HG03558 (cell line): ENCODE results near the gene SORCS1.

Experiments used
- ATAC-seq: cut with Tn5 transposase; IDR thresholded peaks from one replicate; pipeline ENCODE4 v1.9.1; 2021; ENCODE audit warnings: moderate number of reproducible peaks; ENCODE audit not compliant: unreplicated experiment; ENCODE audit errors: extremely low read depth

The SORCS1 gene

DNA sequence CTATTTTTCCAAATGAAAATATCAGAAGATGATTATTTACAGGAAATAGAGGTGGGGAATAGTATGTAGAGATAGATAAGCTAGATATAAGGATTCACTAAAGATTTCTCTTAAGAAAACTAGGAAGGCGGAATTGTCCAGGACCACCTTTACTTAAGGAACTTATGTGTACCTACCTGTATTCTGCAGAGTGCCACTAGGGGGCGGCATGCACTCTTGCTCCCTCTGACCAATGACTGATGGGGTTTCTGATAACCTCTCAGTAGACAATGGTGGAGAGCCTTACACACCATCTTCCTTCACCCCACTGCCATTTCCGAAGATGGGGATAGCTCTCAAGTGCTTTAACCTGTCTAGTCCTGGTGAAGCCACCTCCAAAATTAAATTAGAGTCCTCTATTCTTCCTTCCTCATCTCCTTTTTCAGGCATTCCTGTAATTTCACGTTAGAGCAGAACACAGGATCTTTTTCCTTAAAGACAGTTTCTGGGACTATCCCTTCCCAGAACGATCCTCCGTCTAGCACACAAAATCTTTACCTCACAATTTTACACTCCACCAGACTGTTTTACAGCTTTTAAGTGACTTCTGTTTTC lies 453.1 kb downstream of the SORCS1 start:
- ATAC-seq = no peak

DNA sequence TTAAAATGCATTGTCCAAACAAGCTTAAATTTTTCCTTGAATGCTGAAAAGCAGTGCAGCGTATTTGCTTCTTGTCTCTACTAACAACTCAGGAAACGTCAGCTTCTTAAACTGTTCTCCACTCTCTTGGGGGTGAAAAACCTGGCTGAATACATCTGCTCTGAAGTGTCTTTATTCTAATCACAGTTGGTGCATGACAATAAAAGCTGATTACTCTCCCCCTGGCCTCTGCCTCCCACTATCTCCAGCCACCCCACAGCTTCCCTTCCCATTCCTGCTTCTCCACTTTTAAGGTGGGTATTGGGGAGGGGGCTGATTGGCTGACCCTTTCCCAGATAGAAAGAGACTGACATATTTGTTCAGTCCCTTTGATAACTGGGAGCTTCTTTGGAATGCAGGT lies 456.0 kb downstream of the SORCS1 start:
- ATAC-seq = no peak

DNA sequence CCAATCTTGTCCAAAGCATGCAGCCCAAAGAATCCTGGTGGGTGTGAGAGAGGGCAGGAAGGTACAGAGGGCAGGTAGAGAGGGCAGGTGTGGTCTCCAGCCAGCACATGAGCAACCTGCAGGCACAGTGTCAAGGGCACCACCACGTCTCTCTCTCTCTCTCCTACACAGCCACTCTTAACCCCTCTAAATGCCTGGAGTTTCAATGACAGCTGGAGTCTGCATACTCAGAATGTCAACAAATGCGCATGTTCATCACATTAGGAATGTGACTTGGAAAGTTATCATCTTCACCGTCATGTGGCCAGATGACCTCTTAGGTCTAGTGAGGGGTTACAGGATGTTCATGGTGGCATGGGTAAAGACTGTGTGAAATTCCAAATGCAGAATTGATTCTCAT lies 456.8 kb downstream of the SORCS1 start:
- no peak for ATAC-seq

DNA sequence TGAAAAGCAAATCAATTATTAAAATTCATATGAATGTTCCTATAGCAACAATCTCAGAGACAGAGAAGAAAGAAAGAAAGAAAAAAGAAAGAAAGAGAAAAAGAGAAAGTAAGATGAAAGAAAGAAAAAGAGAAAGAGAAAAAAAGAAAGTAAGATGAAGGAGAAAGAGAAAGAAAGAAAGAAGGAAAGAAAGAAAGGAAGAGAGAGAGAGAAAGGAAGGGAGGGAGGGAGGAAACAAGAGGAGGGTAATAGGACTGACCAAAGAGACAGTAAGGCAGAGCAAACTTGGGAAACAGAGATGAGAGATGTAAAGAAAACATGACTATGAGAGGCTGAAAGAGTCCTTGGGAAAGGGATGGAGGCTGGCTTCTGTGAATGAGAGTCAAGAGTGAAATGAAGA lies 458.4 kb downstream of the SORCS1 start:
- no peak for ATAC-seq

DNA sequence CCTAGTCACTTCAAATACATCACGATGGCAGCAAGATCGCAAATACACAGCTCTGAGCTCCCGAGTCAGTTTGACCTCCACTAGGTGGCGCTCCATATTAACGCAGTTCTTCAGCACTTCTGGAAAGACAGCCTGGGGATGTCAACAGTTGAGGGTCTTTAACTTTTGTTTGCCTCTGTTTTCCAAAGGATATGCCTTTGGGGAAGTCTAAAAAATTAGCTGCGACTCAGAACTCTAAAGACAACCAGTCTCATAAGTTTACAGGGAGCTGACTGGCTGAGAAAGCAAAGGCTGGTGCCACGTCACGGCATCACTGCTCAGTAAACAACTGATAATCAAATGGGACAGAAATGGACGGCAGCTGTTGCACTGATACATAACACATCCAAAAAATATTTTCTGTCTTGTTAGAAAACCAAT lies 458.8 kb downstream of the SORCS1 start:
- no peak for ATAC-seq

DNA sequence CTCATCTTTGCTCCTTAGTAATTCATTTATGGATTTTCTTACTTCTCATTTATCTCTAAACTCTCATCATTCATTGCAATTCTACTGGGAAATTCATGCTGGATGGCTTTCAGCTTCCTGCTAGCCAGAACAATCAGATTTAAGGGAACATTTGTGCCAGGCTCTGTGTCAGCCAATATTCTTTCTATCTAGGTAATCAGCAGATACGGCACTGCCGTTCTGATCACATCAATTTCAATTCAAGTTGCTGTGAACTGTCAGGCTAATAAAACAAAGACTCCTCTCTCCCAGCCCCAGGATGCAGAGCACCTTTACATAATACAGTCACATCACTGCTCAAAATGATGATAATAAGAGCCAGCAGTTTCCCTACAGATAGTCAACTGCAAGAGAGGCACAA lies 468.3 kb downstream of the SORCS1 start:
- no peak for ATAC-seq

DNA sequence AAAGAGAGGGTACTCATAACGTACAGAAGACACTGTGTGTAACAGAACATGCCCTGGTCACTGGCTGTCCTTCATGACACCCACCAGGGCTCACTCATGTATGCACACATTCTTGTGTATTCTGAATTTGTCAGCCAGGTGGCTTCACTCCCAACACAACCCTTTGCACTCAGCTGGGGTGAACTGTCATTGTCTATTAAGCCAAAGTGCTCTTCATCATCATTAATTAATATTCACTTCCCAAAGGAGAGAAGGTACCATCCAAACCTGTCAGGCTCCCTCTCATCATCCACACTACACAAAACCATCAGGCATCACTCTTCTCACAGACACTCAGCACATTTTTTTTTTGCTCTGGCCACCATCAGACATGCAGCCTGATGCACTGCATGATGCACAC lies 469.8 kb downstream of the SORCS1 start:
- no peak for ATAC-seq

DNA sequence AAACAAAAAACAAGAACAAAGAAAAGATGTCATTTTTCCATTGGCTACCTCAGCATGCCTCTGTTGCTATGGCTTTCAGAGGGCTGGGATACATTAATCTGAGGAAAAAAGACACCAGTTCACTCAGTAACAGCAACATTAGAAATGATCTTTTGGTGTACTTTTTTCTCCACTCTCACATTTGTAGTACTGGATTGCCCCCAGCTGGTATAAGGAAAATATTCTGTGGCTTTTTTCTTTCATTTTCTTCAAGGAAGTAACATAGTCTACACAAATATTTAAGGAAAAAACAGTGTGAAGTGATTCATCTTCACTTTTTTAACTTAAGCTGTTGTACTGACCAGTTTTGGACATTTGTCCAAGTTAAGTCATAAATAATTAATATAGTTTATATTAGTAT lies 482.3 kb downstream of the SORCS1 start:
- no peak for ATAC-seq

DNA sequence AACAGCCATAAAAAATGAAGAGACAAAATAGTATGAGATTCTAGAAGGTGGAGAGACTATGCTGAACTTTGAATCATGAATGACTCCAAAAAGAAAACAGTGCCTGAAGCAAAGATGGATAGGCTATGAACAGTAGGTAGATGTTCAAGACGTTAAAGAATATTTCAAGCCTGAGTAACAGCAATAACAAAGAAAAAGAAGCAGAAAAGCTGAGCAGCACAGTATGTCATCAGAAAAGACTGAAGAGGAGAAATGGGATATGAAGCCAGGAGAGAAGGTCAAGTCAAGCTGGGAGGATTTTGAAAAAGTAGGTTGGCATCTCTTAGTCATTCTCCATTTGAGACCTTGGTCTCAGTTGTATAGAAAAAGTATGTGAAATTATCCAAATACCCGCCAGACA lies 484.4 kb downstream of the SORCS1 start:
- no peak for ATAC-seq

DNA sequence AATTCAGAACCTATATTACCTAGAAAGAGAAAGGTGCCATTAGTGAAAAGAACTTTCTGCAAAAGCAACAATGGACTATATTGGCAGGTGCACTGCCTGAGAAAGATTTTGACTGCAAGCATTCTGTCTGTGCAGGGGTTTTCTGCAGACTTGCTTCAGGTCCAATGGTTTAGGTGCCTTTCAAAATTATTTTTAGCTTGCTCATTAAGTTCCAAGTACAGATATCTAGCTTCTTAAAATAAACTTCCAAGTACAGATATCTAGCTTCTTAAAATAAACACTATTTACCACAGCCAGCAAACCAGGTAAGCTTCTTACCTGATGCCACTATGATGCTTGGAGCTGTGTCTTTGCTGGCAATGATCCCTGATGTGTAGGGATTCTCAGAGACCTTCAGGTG lies 485.2 kb downstream of the SORCS1 start:
- no peak for ATAC-seq

DNA sequence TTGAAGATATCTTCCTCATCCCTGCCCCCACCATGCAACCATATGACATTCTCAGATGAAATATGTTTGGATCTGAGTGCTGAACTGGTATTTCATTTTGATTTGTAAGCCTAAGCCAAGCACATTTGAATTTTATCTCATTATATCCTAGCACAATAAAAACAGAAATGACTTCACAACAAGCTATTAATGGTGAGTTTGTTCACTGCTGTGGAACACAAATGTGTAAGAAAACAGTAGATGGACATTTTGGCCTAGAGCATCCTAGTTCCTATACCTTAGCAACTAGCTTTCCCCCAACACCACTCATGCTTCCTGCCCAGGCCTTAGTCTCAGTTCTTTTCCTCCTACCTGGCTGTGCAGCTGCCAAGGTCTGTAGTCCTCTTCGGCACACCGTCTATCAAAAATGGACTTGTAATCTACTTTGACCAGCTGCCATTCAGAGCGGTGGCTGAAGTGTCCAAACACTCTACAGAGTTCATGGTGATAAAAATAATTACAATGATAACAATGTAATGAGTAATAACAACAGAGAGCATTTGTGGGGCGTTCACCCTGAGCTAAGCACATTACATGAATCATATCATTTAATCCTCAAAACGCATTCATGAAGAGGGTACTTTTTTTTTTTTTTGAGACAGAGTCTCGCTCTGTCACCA lies 491.9 kb downstream of the SORCS1 start:
- no peak for ATAC-seq

DNA sequence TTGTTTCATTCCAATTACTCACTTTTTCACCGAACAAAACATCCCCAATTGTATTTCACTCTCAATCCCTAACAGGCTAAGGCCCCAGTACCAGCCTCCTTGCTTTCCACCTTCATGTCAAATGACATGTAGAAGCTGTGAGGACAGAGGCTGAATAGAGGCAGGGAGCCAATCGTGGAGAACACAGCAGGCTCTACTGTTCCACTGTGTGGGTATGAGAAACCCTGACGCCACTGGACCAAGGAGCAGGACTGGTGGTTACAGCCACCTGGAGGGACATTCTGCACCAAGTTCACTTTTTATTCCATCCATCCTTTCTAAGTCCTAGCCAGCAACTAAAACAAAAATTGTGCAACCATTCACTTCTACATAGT lies 502.8 kb downstream of the SORCS1 start:
- ATAC-seq = no peak

DNA sequence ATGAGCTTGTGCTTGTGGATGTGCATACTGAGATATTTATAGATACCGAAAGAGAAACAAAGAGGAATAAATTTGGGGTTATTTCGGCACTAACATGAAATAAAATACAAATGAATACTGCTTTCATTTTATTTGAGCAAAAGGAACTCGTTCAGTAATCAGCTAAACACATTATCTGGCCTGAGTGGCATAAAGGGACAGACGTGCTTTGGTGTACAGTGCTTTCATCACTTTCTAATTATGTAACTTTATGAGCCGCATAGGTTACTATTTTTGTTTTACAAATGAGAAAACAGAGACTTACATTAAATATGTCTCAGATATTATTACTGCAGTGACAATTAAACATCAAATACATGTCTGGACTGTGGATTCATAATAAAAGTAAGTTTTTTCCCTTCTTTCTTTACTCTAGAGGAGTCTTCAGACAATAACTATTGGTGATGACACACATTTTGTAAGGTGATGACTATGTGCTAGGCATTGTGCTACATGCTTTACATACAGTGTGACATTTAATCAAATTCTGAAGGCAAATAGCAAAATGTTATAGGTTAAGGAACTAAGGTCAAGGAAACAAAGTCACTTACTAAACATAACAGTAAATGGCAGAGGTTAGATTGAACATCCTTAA lies 503.3 kb downstream of the SORCS1 start:
- ATAC-seq = no peak

DNA sequence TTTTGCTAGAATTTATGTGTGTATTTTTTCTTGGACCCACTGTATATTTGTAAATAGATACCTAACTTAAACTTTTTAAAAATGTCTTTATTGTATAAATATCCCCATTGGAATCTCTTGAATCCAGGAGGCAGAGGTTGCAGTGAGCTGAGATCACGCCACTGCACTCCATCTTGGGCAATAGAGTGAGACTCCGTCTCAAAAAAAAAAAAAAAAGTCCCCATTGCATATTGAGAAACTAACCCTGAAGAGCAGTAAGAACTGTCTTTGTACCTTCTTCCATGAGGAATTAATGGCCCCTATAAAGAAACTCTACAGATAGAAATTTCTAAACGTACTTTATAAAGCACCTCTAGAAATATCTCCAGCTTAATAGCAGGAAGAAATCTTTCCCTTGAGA lies 504.0 kb downstream of the SORCS1 start:
- no peak for ATAC-seq

DNA sequence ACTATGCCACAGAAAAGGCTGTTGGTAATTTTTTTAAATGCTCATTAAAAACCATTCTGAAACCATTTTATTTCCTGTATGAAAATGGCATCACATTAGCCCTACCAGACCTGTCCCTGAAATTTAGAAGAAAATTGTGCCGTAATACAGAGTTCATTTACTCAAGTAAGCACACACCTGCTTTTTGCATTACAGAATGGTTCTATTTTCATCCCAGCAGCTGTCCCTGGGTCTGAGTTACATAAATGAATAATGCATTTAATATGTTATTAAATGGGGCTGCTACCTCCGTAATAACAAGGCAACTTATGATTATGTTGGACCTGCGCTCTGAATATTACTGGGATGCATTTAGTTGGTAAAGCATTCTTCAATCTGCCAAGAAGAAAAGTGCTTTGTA lies 508.9 kb downstream of the SORCS1 start:
- no peak for ATAC-seq

DNA sequence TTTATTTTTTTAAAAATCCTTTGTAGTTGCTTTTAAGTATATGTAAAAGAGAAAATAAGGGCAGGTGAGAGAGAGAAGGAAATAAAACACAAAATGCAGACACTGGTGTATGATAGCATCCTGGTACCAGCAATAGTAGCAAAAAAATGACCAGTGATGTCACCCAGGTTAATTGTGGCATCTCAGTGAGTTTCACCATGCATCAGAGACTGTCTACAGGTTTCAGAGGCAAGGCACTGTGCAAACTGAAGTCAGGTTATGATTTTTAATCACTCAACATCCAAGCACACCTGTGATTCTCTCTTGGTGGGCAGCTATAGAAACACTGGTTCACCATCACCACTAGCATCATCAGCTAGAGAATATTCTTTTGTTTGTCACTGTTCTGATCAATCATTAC lies 509.3 kb downstream of the SORCS1 start:
- ATAC-seq = no peak

DNA sequence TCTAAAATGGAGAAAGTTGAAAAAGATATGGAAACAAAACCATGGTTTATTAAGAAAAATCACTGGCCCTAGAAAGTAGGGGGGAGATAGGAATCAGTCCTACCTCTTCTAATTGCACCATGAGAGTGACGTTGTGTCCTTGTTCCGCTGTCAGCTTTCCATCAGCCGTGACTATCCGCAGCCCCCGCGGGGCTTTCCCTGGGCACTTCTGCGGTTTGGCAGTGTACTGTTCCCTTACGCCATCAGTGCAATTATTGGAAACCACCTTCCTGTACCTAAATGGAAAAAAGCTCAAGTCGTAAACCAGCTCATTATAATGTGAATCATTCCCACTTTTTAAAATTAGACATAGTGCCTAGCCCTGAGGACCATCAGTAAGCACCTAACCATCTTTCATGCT lies 512.2 kb downstream of the SORCS1 start:
- no peak for ATAC-seq

DNA sequence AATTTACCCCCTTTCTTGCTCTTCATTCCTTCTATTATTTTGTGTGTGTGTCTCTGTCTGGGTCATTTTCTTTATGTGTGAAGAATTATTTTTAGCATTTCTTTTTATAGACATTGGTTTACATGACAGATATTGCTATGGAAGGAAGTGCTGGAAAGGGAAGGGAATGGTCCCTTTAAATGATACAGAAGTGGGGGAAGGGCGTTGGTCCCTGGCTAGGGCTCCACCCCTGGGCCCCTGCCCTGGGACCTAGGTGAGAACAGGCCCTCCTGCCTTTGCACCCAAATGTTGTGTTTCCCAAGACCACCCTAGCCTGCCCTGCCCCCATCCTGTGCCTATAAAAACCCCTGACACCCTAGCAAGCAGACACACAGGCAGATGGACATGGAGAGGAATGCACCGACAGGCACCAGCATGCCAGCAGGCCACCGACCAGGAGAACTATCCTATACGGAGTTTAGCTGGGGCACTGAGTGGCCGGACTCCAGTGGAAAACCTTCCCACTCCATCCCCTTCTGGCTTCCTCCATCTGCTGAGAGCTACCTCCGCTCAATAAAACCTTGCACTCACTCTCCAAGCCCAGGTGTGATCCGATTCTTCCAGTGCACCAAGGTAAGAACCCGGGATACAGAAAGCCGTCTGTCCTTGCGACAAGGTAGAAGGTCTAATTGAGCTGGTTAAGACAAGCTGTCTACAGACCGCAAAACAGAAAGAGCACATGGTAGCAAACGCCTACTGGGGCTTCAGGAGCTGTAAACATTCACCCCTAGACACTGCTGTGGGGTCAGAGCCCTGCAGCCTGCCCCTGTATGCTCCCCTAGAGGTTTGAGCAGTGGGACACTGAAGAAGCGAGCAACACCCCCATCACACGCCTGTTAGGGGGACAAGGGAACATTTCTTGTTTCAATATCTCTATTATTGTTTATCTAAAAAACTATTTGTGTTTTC lies 515.7 kb downstream of the SORCS1 start:
- no peak for ATAC-seq

DNA sequence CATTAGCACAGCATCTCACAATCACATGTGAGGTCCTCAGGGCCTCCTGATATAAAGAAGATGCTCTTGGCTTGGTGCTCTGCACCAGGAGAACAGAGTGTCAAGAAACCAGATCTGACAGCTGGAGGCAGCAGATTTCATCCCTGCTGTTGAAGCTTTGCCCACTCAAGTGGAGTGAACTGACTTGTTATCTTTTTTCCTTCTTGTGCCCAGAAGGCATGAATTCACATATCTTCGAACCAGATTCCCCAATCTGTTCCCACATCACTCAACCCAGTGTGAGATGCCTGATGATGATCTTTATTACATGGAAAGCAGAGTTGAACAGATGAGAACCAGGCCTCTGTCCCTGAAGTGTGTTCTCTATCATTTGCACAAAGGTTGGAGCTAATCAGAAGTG lies 521.0 kb downstream of the SORCS1 start:
- ATAC-seq = no peak

DNA sequence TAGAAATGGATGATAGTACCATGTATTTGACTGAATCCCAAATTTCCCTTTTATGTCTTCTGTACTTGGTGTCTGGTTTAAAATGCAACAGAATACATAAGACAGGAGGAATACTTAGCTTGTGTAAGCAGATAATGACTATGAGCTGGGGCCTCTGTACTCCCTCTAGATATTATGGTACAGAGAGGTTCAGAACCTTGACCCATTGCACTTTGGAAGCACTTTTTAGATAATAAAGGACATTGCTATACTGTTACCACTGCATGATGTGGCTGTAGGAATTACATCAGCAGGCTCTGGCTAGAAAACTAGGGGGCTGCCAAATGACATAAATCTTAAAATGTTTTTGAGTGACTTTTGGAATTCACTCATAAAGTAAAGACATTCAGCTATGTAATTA lies 526.6 kb downstream of the SORCS1 start:
- no peak for ATAC-seq
